ENCODE results near the gene NRL. TPM values are rescaled to one million over a fixed set of nuclear protein-coding genes. Genes with fewer than 3 reads are reported as not detected.

Gene NRL
- total RNA-seq, 1 experiment from 2014 or later, result 1.3 TPM

DNA sequence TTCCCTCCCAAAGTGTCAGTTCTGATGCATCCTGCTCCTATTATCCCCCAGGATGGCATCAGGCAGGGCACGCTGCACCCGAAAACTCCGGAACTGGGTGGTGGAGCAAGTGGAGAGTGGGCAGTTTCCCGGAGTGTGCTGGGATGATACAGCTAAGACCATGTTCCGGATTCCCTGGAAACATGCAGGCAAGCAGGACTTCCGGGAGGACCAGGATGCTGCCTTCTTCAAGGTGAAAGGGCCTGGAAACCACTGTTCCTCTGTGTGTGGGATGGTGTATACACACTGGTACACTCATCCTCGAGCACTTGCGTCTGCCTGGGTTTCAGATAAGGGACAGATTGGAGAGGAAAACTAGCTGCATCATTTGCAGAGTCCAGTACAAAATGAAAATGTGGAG lies 47.3 kb upstream of the NRL start (continued):
- TF ChIP-seq ARID4B (CRISPR knock-in tag; IDR thresholded peaks at IDR 0.05; ENCODE audit: borderline replicate concordance), result no peak
- no peak for TF ChIP-seq E2F1 (CRISPR knock-in tag; IDR thresholded peaks at IDR 0.05)
- TF ChIP-seq CDX4 (CRISPR knock-in tag; IDR thresholded peaks at IDR 0.05; ENCODE audit: borderline replicate concordance), result no peak
- no peak for TF ChIP-seq ZNF671 (CRISPR knock-in tag; IDR thresholded peaks at IDR 0.05)
- no peak for TF ChIP-seq RELA (CRISPR knock-in tag; IDR thresholded peaks at IDR 0.05; ENCODE audit: borderline replicate concordance)
- TF ChIP-seq, protein P1, sequence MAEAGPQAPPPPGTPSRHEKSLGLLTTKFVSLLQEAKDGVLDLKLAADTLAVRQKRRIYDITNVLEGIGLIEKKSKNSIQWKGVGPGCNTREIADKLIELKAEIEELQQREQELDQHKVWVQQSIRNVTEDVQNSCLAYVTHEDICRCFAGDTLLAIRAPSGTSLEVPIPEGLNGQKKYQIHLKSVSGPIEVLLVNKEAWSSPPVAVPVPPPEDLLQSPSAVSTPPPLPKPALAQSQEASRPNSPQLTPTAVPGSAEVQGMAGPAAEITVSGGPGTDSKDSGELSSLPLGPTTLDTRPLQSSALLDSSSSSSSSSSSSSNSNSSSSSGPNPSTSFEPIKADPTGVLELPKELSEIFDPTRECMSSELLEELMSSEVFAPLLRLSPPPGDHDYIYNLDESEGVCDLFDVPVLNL (CRISPR knock-in tag; IDR thresholded peaks at IDR 0.05; ENCODE audit: borderline replicate concordance, low read depth), result no peak
- TF ChIP-seq, protein P2, sequence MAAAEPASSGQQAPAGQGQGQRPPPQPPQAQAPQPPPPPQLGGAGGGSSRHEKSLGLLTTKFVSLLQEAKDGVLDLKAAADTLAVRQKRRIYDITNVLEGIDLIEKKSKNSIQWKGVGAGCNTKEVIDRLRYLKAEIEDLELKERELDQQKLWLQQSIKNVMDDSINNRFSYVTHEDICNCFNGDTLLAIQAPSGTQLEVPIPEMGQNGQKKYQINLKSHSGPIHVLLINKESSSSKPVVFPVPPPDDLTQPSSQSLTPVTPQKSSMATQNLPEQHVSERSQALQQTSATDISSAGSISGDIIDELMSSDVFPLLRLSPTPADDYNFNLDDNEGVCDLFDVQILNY (CRISPR knock-in tag; IDR thresholded peaks at IDR 0.05), result no peak
- no peak for TF ChIP-seq ELF4 (CRISPR knock-in tag; IDR thresholded peaks at IDR 0.05; ENCODE audit: low read depth)
- TF ChIP-seq SMAD3 (CRISPR knock-in tag; IDR thresholded peaks at IDR 0.05; ENCODE audit: borderline replicate concordance), result no peak

GRCh38 chr14:24160850-24161804 lies 46.4 kb upstream of the NRL start, which contains the start of gene IRF9:
Gene IRF9, plus strand, starts transcription at chr14:24161265. Its CDS starts 880 bp downstream, at chr14:24162145.
- Mint-ChIP-seq H3K4me1 (peaks cover 13% of the 10 kb centered on the region), H3K4me3 (peak within 1 kb of the TSS; percentile 70), H3K36me3 (peaks cover 34% of the 10 kb centered on the region), H3K9me3 (no peaks in the 10 kb centered on the region), H3K27me3 (ENCODE audit: low read depth) (no peaks in the 10 kb centered on the region), H3K27ac (peak within 1 kb of the TSS; percentile 90)
- CTCF ChIA-PET, result interaction anchor here (0.6 to 2.7 kb wide), 53 partner anchors 9 to 270 kb away, joined by 3 to 55 read pairs (median 6); partner anchors contain the start of genes CARMIL3, CHMP4A, CIDEB and DCAF11
- DNase-seq (ENCODE audit: low spot score), result peak; percentile 99
- peak; percentile 97 for ATAC-seq
- POLR2A ChIA-PET, result interaction anchor here (0.5 to 2.3 kb wide), 15 partner anchors 10 to 876 kb away, joined by 3 to 13 read pairs (median 4); partner anchors contain the start of genes CHMP4A, DCAF11, EMC9 and IPO4
- TF ChIP-seq ETV6 (CRISPR knock-in tag; IDR thresholded peaks at IDR 0.05) (peak; percentile 73; the same call in 1 of the 2 replicates), SP1 (CRISPR knock-in tag; conservative IDR thresholded peaks at IDR 0.05) (0 out of 2 replicates have a peak, but pooled peaks have one; percentile 46), NR3C1 (CRISPR knock-in tag; conservative IDR thresholded peaks at IDR 0.05; ENCODE audit: low read depth) (no peak), CREM (CRISPR knock-in tag; IDR thresholded peaks at IDR 0.05) (no peak)
- TF ChIP-seq, protein P3, sequence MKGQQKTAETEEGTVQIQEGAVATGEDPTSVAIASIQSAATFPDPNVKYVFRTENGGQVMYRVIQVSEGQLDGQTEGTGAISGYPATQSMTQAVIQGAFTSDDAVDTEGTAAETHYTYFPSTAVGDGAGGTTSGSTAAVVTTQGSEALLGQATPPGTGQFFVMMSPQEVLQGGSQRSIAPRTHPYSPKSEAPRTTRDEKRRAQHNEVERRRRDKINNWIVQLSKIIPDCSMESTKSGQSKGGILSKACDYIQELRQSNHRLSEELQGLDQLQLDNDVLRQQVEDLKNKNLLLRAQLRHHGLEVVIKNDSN (CRISPR knock-in tag; IDR thresholded peaks at IDR 0.05), result peak; percentile 95
- TF ChIP-seq, protein P4, sequence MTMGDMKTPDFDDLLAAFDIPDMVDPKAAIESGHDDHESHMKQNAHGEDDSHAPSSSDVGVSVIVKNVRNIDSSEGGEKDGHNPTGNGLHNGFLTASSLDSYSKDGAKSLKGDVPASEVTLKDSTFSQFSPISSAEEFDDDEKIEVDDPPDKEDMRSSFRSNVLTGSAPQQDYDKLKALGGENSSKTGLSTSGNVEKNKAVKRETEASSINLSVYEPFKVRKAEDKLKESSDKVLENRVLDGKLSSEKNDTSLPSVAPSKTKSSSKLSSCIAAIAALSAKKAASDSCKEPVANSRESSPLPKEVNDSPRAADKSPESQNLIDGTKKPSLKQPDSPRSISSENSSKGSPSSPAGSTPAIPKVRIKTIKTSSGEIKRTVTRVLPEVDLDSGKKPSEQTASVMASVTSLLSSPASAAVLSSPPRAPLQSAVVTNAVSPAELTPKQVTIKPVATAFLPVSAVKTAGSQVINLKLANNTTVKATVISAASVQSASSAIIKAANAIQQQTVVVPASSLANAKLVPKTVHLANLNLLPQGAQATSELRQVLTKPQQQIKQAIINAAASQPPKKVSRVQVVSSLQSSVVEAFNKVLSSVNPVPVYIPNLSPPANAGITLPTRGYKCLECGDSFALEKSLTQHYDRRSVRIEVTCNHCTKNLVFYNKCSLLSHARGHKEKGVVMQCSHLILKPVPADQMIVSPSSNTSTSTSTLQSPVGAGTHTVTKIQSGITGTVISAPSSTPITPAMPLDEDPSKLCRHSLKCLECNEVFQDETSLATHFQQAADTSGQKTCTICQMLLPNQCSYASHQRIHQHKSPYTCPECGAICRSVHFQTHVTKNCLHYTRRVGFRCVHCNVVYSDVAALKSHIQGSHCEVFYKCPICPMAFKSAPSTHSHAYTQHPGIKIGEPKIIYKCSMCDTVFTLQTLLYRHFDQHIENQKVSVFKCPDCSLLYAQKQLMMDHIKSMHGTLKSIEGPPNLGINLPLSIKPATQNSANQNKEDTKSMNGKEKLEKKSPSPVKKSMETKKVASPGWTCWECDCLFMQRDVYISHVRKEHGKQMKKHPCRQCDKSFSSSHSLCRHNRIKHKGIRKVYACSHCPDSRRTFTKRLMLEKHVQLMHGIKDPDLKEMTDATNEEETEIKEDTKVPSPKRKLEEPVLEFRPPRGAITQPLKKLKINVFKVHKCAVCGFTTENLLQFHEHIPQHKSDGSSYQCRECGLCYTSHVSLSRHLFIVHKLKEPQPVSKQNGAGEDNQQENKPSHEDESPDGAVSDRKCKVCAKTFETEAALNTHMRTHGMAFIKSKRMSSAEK (CRISPR knock-in tag; IDR thresholded peaks at IDR 0.05; ENCODE audit: borderline replicate concordance), result no peak
- TF ChIP-seq, protein P5, sequence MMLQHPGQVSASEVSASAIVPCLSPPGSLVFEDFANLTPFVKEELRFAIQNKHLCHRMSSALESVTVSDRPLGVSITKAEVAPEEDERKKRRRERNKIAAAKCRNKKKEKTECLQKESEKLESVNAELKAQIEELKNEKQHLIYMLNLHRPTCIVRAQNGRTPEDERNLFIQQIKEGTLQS (CRISPR knock-in tag; conservative IDR thresholded peaks at IDR 0.05), result no peak
- TF ChIP-seq, protein P6, sequence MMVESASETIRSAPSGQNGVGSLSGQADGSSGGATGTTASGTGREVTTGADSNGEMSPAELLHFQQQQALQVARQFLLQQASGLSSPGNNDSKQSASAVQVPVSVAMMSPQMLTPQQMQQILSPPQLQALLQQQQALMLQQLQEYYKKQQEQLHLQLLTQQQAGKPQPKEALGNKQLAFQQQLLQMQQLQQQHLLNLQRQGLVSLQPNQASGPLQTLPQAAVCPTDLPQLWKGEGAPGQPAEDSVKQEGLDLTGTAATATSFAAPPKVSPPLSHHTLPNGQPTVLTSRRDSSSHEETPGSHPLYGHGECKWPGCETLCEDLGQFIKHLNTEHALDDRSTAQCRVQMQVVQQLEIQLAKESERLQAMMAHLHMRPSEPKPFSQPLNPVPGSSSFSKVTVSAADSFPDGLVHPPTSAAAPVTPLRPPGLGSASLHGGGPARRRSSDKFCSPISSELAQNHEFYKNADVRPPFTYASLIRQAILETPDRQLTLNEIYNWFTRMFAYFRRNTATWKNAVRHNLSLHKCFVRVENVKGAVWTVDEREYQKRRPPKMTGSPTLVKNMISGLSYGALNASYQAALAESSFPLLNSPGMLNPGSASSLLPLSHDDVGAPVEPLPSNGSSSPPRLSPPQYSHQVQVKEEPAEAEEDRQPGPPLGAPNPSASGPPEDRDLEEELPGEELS (CRISPR knock-in tag; IDR thresholded peaks at IDR 0.05), result no peak
